Skin epidermis (tissue), 12 donors: ENCODE results near the gene SMYD5.
A peak's percentile ranks its signal among the peaks of the same experiment; 100 is the strongest.

Experiments used
- H3K27ac ChIP-seq, 21 experiments: fragments of 200-600 bp; sonication (generic) in 11 of 21; one replicate each; pipeline ENCODE4 v1.5.0; 2020; ENCODE audit warnings: mild to moderate bottlenecking in 3 of 21, inconsistent platforms in 2 of 21, moderate library complexity in 2 of 21
- H3K4me3 ChIP-seq, 7 experiments: fragments of 200-600 bp; sonication (generic) in 2 of 7; one replicate each; pipeline ENCODE4 v1.5.0; 2020; ENCODE audit warnings: inconsistent platforms in 2 of 7, mild to moderate bottlenecking in 2 of 7, moderate library complexity in 1 of 7

SMYD5 gene

DNA sequence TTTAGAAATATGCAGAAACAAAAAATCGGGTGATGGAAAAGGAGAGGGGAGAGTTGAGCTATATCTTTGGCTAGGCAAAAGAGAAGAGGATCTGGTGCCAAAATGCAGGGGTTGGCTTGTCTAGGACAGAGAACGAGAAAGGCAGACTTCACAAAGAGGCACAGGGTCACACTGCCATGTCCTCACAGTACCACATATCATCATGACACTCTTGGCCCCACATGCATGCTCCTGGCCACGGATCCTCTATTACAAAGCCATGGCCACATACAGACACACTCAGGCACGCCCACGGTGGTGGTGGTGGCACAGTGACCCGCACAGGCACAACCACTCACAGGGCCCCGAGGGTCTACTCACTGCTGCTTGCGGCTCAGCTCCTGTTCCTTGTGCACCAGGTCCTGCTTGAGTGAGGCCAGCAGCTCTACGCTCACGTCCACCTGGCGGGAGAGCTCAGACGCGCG is 54.4 kb downstream of the SMYD5 start:
- H3K4me3 ChIP-seq, result peak overlapping the region in 5 of 7 experiments; percentile 15 to 47 (median 31)
- H3K27ac ChIP-seq, result no peak overlapping the region

DNA sequence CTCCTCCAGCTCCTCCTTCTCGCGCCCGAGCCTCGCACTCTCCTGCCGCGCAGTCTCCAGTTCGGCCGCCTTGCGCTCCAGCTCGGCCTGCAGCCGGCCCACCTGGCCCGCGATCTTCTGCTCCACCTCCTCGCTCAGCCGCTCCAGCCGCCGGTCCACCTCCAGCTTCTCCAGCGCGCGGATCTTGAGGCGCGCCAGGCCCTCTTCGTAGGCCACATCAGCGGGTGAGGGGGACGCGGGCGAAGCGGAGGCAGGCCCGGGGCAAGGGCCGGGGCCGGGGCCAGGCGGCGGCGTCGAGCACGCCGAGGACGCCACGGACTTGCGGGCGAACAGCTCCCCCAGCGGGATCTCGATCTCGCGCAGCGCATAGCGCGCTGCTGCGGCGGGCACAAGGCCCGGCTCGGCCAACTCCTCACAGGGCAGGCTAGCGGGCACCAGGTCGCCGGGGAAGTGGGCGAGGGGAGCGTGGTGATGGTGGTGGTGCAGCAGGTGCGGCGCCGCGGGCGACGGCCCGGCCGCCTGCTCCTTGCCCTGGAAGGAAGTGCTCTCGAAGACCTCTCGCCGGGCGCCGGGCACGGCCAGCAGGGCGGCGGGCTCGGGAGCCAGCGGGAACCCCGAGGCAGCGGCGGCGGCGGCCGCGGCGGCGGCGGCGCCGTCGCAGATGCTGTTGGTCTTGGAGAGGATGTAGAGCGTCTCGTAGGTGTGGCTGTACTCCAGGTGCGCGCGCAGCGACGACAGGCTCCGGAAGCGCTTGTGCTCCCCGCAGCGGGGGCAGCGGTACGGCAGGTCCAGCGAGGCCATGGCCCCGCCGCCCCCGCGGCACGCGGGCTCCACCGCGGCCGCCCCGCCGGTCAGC is 55.0 kb downstream of the SMYD5 start:
- H3K4me3 ChIP-seq, result peak overlapping the region; percentile 15 to 47 (median 31)
- peak overlapping the region in 6 of 21 experiments; percentile 24 to 65 (median 50) for H3K27ac ChIP-seq

- H3K27ac ChIP-seq, result peak overlapping the region in 5 of 21 experiments; percentile 24 to 65 (median 44)
- peak overlapping the region in 6 of 7 experiments; percentile 7 to 47 (median 34) for H3K4me3 ChIP-seq
Measured at GRCh38 chr2:73269686-73270465, 55.8 kb downstream of the SMYD5 start.

- no peak overlapping the region for H3K27ac ChIP-seq
- H3K4me3 ChIP-seq, result no peak overlapping the region
Measured at GRCh38 chr2:73272270-73272669, 58.2 kb downstream of the SMYD5 start.
